ENCODE results near the gene NAPB.
A peak's percentile ranks its signal among the peaks of the same experiment; 100 is the strongest.
"Not testable (repeated sequence)": the region's sequence is repeated elsewhere in the genome, so short reads cannot be mapped to it uniquely, and the experiment has no call there.

NAPB gene

GRCh38 chr20:23349338-23350195 is 71.7 kb downstream of the NAPB start:
- DNase-seq (ENCODE audit: low read depth in 2 of 2, low spot score in 1 of 2): peak; percentile 43 to 72

- DNase-seq (ENCODE audit: low read depth in 2 of 2, low spot score in 1 of 2): not testable (repeated sequence)
Measured at GRCh38 chr20:23348510-23348909, 72.8 kb downstream of the NAPB start.

GRCh38 chr20:23347791-23348190 is 73.5 kb downstream of the NAPB start:
- DNase-seq (ENCODE audit: low read depth in 2 of 2, low spot score in 1 of 2): no peak

GRCh38 chr20:23346002-23346401 is 75.3 kb downstream of the NAPB start:
- no peak for DNase-seq (ENCODE audit: low read depth in 2 of 2, low spot score in 1 of 2)

GRCh38 chr20:23344336-23344735 is 77.0 kb downstream of the NAPB start:
- DNase-seq (ENCODE audit: low read depth in 2 of 2, low spot score in 1 of 2): no peak

GRCh38 chr20:23343590-23343989 is 77.7 kb downstream of the NAPB start:
- no peak for DNase-seq (ENCODE audit: low read depth in 2 of 2, low spot score in 1 of 2)

- DNase-seq (ENCODE audit: low read depth in 2 of 2, low spot score in 1 of 2): no peak
Measured at GRCh38 chr20:23341073-23341472, 80.2 kb downstream of the NAPB start.

- DNase-seq (ENCODE audit: low read depth in 2 of 2, low spot score in 1 of 2): no peak
Measured at GRCh38 chr20:23340524-23340923, 80.8 kb downstream of the NAPB start.

GRCh38 chr20:23339986-23340385 is 81.3 kb downstream of the NAPB start:
- no peak for DNase-seq (ENCODE audit: low read depth in 2 of 2, low spot score in 1 of 2)

GRCh38 chr20:23337312-23337711 is 84.0 kb downstream of the NAPB start:
- no peak for DNase-seq (ENCODE audit: low read depth in 2 of 2, low spot score in 1 of 2)

GRCh38 chr20:23336476-23336875 is 84.8 kb downstream of the NAPB start:
- DNase-seq (ENCODE audit: low read depth in 2 of 2, low spot score in 1 of 2): no peak

- no peak for DNase-seq (ENCODE audit: low read depth in 2 of 2, low spot score in 1 of 2)
Measured at GRCh38 chr20:23335521-23335920, 85.8 kb downstream of the NAPB start.

- DNase-seq (ENCODE audit: low read depth in 2 of 2, low spot score in 1 of 2): no peak
Measured at GRCh38 chr20:23334111-23334510, 87.2 kb downstream of the NAPB start.

GRCh38 chr20:23332467-23332866 is 88.8 kb downstream of the NAPB start:
- no peak for DNase-seq (ENCODE audit: low read depth in 2 of 2, low spot score in 1 of 2)

- no peak for DNase-seq (ENCODE audit: low read depth in 2 of 2, low spot score in 1 of 2)
Measured at GRCh38 chr20:23331450-23332350, 89.6 kb downstream of the NAPB start.

- no peak for DNase-seq (ENCODE audit: low read depth in 2 of 2, low spot score in 1 of 2)
Measured at GRCh38 chr20:23327617-23328333, 93.5 kb downstream of the NAPB start.

- DNase-seq (ENCODE audit: low read depth in 2 of 2, low spot score in 1 of 2): no peak
Measured at GRCh38 chr20:23326774-23327173, 94.5 kb downstream of the NAPB start.

GRCh38 chr20:23325107-23325506 is 96.2 kb downstream of the NAPB start:
- no peak for DNase-seq (ENCODE audit: low read depth in 2 of 2, low spot score in 1 of 2)

Data from stimulated activated CD8-positive, alpha-beta memory T cell treated with anti-CD3 and anti-CD28 coated beads, Interleukin-4, amount 100 ng/mL, for 4 hours (primary cell).